ENCODE results near the gene AP1G1. TPM values are rescaled to one million over a fixed set of nuclear protein-coding genes. Genes with fewer than 3 reads are reported as not detected.

AP1G1 gene
- total RNA-seq, 1 experiment from 2014 or later: 79.2 TPM

DNA sequence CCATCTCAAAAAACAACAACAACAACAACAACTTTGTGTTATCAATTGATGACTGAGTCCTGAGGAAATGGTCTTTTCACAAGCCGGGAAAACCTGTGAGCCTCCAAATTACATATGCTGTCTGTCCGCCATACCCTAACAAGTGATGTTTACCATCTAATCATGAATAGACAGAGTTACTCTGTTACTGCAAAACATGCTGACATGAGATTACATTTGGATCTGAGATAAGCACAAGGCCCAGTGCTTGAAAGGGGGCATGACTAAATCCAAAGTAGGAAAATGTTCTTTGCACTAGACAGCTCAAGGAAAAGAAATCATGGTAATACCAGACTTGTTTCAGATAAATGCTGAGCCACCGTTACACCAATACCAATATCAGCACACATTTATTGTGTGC, 28.5 kb upstream of the AP1G1 start:
- Mint-ChIP-seq H3K27ac (no peak overlapping the region), H3K4me1 (no peaks in the 10 kb centered on the region), H3K36me3 (ENCODE audit: insufficient read depth in 1 of 3, low read depth in 3 of 3) (no peaks in the 10 kb centered on the region), H3K9me3 (no peaks in the 10 kb centered on the region), H3K4me3 (no peak overlapping the region), H3K27me3 (ENCODE audit: low read depth) (peaks cover 3% of the 10 kb centered on the region)
- Histone ChIP-seq H3K79me2 (ENCODE audit: insufficient read depth, low read length) (no peaks in the 10 kb centered on the region), H2BK5ac (ENCODE audit: insufficient read length, low read length) (no peak overlapping the region), H3K27me3 (ENCODE audit: insufficient read depth, low read length) (no peaks in the 10 kb centered on the region), H3T11ph (ENCODE audit: low read length) (no peak overlapping the region), H3K23me2 (ENCODE audit: insufficient read length, low read depth, low read length, poor library complexity, severe bottlenecking) (no peaks in the 10 kb centered on the region), H3K4me2 (ENCODE audit: insufficient read depth, insufficient read length, low read length) (no peak overlapping the region), H2BK120ac (ENCODE audit: low read depth, low read length, poor library complexity, severe bottlenecking) (no peak overlapping the region), H3K9me3 (ENCODE audit: control insufficient read depth, low read depth, low read length) (no peaks in the 10 kb centered on the region), H2AK5ac (ENCODE audit: insufficient read length, low read length) (no peak overlapping the region), H3K18ac (ENCODE audit: insufficient read length, low read depth, low read length) (no peak overlapping the region), H4K8ac (replicated peaks; ENCODE audit: insufficient read length, low read depth, low read length) (no peak overlapping the region), H4K20me1 (ENCODE audit: control insufficient read depth, insufficient read depth, insufficient read length) (no peaks in the 10 kb centered on the region), H2BK20ac (ENCODE audit: low read depth, low read length, poor library complexity, severe bottlenecking) (no peak overlapping the region), H3K56ac (ENCODE audit: insufficient read length, low read depth, low read length) (no peak overlapping the region), H2BK12ac (ENCODE audit: insufficient read length, low read depth, low read length) (no peak overlapping the region), H3K14ac (ENCODE audit: insufficient read depth, low read length) (no peak overlapping the region), H4K5ac (ENCODE audit: insufficient read length, low read depth, low read length) (no peak overlapping the region), H3K79me1 (ENCODE audit: insufficient read depth, low read depth, low read length, poor library complexity, severe bottlenecking) (no peaks in the 10 kb centered on the region), H3K27ac (ENCODE audit: insufficient read length, low read depth, low read length) (no peak overlapping the region), H3K4me1 (ENCODE audit: insufficient read depth, low read length) (no peaks in the 10 kb centered on the region), H3K9ac (ENCODE audit: extremely low read depth, insufficient read length, low read length) (no peak overlapping the region), H2BK15ac (ENCODE audit: low read depth, low read length) (no peak overlapping the region), H3K23ac (ENCODE audit: insufficient read length, low read depth, low read length) (no peak overlapping the region), H4K91ac (ENCODE audit: insufficient read length, low read depth, low read length) (no peak overlapping the region), H2AFZ (ENCODE audit: low read length) (no peak overlapping the region), H3K4ac (ENCODE audit: low read depth, low read length) (no peak overlapping the region)
- no peak for DNase-seq
- TF ChIP-seq, protein P1, sequence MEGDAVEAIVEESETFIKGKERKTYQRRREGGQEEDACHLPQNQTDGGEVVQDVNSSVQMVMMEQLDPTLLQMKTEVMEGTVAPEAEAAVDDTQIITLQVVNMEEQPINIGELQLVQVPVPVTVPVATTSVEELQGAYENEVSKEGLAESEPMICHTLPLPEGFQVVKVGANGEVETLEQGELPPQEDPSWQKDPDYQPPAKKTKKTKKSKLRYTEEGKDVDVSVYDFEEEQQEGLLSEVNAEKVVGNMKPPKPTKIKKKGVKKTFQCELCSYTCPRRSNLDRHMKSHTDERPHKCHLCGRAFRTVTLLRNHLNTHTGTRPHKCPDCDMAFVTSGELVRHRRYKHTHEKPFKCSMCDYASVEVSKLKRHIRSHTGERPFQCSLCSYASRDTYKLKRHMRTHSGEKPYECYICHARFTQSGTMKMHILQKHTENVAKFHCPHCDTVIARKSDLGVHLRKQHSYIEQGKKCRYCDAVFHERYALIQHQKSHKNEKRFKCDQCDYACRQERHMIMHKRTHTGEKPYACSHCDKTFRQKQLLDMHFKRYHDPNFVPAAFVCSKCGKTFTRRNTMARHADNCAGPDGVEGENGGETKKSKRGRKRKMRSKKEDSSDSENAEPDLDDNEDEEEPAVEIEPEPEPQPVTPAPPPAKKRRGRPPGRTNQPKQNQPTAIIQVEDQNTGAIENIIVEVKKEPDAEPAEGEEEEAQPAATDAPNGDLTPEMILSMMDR (conservative IDR thresholded peaks at IDR 0.05): no peak
- no CpG with 5 or more reads among the region's 3 CpGs for WGBS (ENCODE audit: extremely low coverage, insufficient read length, low lambda C conversion rate)

All from H9 (cell line).